Panc1 (cell line): ENCODE measurements around the gene ATP6V1C2. TPM values are rescaled to one million over a fixed set of nuclear protein-coding genes. Genes with fewer than 3 reads are reported as not detected.

Source experiments
- ATAC-seq: fragments of 200-7000 bp; cut with Tn5 transposase; 2 replicates; pipeline ENCODE4 v1.9.1; 2020; ENCODE audit warnings: mild to moderate bottlenecking, moderate library complexity
- BruUV-seq: library from RNA; stranded (reverse); fragments of 400-500 nt; replicated peaks from 2 replicates; lab custom pipeline; 2021; lab: Mats Ljungman, UMichigan
- CTCF ChIA-PET: fragments of 300-600 bp; sonication (Branson Sonifier 250); formaldehyde crosslinking; loops from one replicate; lab custom pipeline; 2022; ENCODE audit warnings: antibody characterized with exemption; lab: Charles Lee
- POLR2A ChIA-PET: fragments of 300-600 bp; sonication (Branson Sonifier 250); formaldehyde crosslinking; loops from one replicate; lab custom pipeline; 2022; ENCODE audit warnings: antibody characterized with exemption; lab: Charles Lee
- DNase-seq: peaks from one replicate; pipeline ENCODE4 v3.0.0-alpha.2; 2010; ENCODE audit warnings: low read depth, low spot score
- H3K27ac ChIP-seq: 2 replicates; pipeline ENCODE4 v1.5.1; 2011; ENCODE audit warnings: mild to moderate bottlenecking, low read length, inconsistent platforms
- H3K27me3 ChIP-seq: fragments of 200-500 bp; sonication (Bioruptor generic); 2 replicates; pipeline ENCODE4 v1.6.0; 2014; ENCODE audit warnings: low read length, inconsistent platforms; ENCODE audit not compliant: control insufficient read depth, insufficient read depth
- H3K36me3 ChIP-seq: fragments of 200-500 bp; sonication (Bioruptor generic); 2 replicates; pipeline ENCODE4 v1.5.1; 2014; ENCODE audit warnings: inconsistent platforms, mild to moderate bottlenecking, low read length, moderate library complexity; ENCODE audit not compliant: control insufficient read depth, insufficient read depth
- H3K4me1 ChIP-seq: 2 replicates; pipeline ENCODE4 v1.5.1; 2011; ENCODE audit warnings: inconsistent platforms, mild to moderate bottlenecking, low read length, moderate library complexity; ENCODE audit not compliant: control insufficient read depth, insufficient read depth
- H3K4me3 ChIP-seq, 2 experiments: 2 replicates each; pipeline ENCODE4 v1.5.1; 2011 to 2012; ENCODE audit warnings: low read depth in 2 of 2, low read length in 2 of 2, mild to moderate bottlenecking in 2 of 2, inconsistent platforms in 1 of 2, moderate library complexity in 1 of 2
- H3K9me3 ChIP-seq: fragments of 200-500 bp; sonication (Bioruptor generic); 2 replicates; pipeline ENCODE4 v1.5.1; 2014; ENCODE audit warnings: low read depth, mild to moderate bottlenecking, inconsistent platforms, low read length, moderate library complexity; ENCODE audit not compliant: control insufficient read depth, insufficient read depth
- POLR2AphosphoS5 ChIP-seq: IDR thresholded peaks from 2 replicates; pipeline ENCODE4 v1.6.1; 2012; ENCODE audit warnings: mild to moderate bottlenecking, low read depth, low read length, moderate library complexity
- SIN3A ChIP-seq: IDR thresholded peaks from 2 replicates; pipeline ENCODE4 v1.6.1; 2012; ENCODE audit warnings: low read depth, mild to moderate bottlenecking, low read length, moderate library complexity, borderline replicate concordance; ENCODE audit not compliant: insufficient read depth
- TCF7L2 ChIP-seq: IDR thresholded peaks from 2 replicates; pipeline ENCODE4 v1.6.1; 2011; ENCODE audit warnings: mild to moderate bottlenecking, low read depth, low read length, inconsistent platforms
- in situ Hi-C: cut with HindIII; loops from 2 replicates; pipeline ENCODE4 v1.10.0; 2016; ENCODE audit warnings: low sequenced_read_pairs, low pct_unique_long_range_greater_than_20kb
- intact Hi-C: fragments of 100-400 bp; cut with micrococcal nuclease; formaldehyde crosslinking; loops from one replicate; pipeline ENCODE4 v1.10.0; 2022; ENCODE audit not compliant: unreplicated experiment
- total RNA-seq: library from RNA; stranded (reverse); gene quantifications from one replicate; pipeline ENCODE4 v1.2.1, GENCODE V29; 2021; ENCODE audit not compliant: unreplicated experiment
- TF ChIP-seq, protein P1 (sequence below), 2 experiments: IDR thresholded peaks; 2 replicates each; pipeline ENCODE4 v1.6.1; 2011 to 2012; ENCODE audit warnings: low read depth in 2 of 2, control low read depth in 1 of 2, low read length in 1 of 2, mild to moderate bottlenecking in 1 of 2, moderate library complexity in 1 of 2; ENCODE audit not compliant: insufficient read depth in 1 of 2
- TF ChIP-seq, protein P2 (sequence below): fragments of 450-650 bp; IDR thresholded peaks from 2 replicates; pipeline ENCODE4 v1.5.1; 2017; ENCODE audit warnings: mild to moderate bottlenecking

The ATP6V1C2 gene
- total RNA-seq, 1 experiment from 2014 or later = 0.54 TPM

DNA sequence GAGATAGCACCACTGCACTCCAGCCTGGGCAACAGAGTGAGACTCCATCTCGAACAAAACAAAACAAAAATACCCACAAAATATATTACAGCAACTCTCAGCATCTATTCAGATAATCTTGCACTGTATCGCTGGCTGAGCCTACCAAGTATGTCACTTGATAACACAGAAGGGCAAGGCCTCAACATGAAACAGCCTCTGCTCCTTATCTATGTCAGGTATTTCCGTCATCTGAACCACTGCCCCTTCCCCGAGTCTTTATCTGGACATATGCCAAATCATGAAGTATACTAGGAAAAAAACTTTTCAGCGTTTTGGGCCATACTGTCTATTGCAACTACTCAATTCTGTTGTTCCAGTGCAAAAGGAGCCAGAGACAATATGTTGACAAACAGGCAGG lies 73.4 kb downstream of the ATP6V1C2 start:
- in situ Hi-C loops = no loop called here
- intact Hi-C loops = no loop called here
- Histone ChIP-seq H3K4me3 (no peak overlapping the region), H3K27me3 (no peaks in the 10 kb centered on the region), H3K9me3 (no peaks in the 10 kb centered on the region), H3K27ac (no peak overlapping the region), H3K36me3 (peaks cover 27% of the 10 kb centered on the region), H3K4me1 (no peaks in the 10 kb centered on the region)
- ChIA-PET CTCF (no interaction called here), POLR2A (no interaction called here)
- no peak for DNase-seq
- no peak for ATAC-seq
- no peak for TF ChIP-seq SIN3A
- TF ChIP-seq, protein P1, sequence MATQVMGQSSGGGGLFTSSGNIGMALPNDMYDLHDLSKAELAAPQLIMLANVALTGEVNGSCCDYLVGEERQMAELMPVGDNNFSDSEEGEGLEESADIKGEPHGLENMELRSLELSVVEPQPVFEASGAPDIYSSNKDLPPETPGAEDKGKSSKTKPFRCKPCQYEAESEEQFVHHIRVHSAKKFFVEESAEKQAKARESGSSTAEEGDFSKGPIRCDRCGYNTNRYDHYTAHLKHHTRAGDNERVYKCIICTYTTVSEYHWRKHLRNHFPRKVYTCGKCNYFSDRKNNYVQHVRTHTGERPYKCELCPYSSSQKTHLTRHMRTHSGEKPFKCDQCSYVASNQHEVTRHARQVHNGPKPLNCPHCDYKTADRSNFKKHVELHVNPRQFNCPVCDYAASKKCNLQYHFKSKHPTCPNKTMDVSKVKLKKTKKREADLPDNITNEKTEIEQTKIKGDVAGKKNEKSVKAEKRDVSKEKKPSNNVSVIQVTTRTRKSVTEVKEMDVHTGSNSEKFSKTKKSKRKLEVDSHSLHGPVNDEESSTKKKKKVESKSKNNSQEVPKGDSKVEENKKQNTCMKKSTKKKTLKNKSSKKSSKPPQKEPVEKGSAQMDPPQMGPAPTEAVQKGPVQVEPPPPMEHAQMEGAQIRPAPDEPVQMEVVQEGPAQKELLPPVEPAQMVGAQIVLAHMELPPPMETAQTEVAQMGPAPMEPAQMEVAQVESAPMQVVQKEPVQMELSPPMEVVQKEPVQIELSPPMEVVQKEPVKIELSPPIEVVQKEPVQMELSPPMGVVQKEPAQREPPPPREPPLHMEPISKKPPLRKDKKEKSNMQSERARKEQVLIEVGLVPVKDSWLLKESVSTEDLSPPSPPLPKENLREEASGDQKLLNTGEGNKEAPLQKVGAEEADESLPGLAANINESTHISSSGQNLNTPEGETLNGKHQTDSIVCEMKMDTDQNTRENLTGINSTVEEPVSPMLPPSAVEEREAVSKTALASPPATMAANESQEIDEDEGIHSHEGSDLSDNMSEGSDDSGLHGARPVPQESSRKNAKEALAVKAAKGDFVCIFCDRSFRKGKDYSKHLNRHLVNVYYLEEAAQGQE (IDR thresholded peaks at IDR 0.05; ENCODE audit: insufficient read depth in 1 of 2, low read depth in 2 of 2, low read length in 1 of 2) = no peak
- TF ChIP-seq, protein P2, sequence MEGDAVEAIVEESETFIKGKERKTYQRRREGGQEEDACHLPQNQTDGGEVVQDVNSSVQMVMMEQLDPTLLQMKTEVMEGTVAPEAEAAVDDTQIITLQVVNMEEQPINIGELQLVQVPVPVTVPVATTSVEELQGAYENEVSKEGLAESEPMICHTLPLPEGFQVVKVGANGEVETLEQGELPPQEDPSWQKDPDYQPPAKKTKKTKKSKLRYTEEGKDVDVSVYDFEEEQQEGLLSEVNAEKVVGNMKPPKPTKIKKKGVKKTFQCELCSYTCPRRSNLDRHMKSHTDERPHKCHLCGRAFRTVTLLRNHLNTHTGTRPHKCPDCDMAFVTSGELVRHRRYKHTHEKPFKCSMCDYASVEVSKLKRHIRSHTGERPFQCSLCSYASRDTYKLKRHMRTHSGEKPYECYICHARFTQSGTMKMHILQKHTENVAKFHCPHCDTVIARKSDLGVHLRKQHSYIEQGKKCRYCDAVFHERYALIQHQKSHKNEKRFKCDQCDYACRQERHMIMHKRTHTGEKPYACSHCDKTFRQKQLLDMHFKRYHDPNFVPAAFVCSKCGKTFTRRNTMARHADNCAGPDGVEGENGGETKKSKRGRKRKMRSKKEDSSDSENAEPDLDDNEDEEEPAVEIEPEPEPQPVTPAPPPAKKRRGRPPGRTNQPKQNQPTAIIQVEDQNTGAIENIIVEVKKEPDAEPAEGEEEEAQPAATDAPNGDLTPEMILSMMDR = no peak
- no peak for TF ChIP-seq TCF7L2
- TF ChIP-seq POLR2AphosphoS5 = no peak
- no TSS peak for BruUV-seq

DNA sequence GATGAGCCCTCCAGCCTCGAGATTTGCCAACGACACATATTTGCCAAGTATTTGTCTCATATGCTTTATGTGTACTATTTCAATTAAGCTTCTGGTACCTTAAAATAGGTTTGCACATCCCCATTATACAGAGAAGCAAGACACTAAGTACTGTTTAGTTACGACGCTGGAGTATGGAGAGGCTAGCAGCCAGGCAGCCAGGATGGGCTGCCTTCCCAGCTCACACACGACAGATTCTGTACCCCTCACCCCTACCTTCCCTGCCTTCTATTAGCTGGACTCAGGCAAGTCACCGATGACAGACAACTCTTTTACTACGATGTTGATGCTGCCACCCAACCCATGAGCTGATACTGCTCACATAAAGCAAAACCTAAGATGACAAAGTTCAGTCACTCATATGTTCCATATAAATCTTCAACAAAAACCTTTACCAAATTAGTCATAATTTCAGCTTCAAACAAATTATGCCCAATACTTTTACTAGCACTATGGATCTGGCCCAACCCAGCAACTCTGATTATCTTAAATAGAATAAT lies 74.1 kb downstream of the ATP6V1C2 start:
- no peak for DNase-seq
- CTCF ChIA-PET = no interaction called here
- Histone ChIP-seq H3K27me3 (no peaks in the 10 kb centered on the region), H3K36me3 (peaks cover 27% of the 10 kb centered on the region), H3K9me3 (no peaks in the 10 kb centered on the region), H3K4me3 (no peak overlapping the region), H3K4me1 (no peaks in the 10 kb centered on the region), H3K27ac (no peak overlapping the region)
- POLR2A ChIA-PET = no interaction called here
- TF ChIP-seq POLR2AphosphoS5 (no peak), TCF7L2 (no peak), SIN3A (no peak)
- TF ChIP-seq, protein P2 = no peak
- TF ChIP-seq, protein P1 (IDR thresholded peaks at IDR 0.05; ENCODE audit: insufficient read depth in 1 of 2, low read depth in 2 of 2, low read length in 1 of 2) = no peak
- intact Hi-C loops (no loop called here), in situ Hi-C loops (no loop called here)
- ATAC-seq = no peak
- BruUV-seq = no TSS peak
